GOT3 (cell line): Measurements from ENCODE around the gene NAGLU.
"Not testable (repeated sequence)": the region's sequence is repeated elsewhere in the genome, so short reads cannot be mapped to it uniquely, and the experiment has no call there.

Experiments used
- DNase-seq: peaks from one replicate; lab custom pipeline; 2025; ENCODE audit warnings: mixed read lengths; lab: John Stamatoyannopoulos, UW

The NAGLU gene

DNA sequence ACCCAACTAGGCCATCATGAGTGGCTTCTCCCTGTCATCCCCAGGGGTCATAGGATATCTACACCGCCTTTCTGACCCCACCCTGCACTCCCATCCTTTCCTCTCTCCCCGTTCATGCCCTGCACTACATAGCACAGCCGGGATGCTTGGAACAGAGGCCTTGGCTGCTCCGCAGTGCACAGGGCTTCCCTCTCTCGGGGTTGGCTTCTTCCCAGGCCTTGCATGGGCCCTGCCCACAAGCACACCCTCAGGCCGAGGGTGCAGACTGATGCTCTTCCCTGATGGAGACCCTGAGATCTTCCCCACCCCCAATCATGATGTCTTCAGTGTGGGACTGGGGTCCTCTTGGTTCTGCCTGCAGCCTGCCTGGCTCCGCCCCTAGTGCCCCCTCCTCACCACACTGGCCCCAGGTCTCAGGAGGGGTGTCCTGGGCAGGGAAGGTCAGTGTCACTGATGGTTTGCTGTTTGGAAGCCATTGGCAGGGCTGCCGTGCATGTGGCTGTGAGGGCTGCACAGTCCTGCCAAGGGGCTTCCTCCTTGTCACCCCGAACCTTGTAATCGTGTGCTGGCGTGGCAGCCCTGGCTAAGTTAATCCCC, 14.3 kb upstream of the NAGLU start:
- DNase-seq: no peak

DNA sequence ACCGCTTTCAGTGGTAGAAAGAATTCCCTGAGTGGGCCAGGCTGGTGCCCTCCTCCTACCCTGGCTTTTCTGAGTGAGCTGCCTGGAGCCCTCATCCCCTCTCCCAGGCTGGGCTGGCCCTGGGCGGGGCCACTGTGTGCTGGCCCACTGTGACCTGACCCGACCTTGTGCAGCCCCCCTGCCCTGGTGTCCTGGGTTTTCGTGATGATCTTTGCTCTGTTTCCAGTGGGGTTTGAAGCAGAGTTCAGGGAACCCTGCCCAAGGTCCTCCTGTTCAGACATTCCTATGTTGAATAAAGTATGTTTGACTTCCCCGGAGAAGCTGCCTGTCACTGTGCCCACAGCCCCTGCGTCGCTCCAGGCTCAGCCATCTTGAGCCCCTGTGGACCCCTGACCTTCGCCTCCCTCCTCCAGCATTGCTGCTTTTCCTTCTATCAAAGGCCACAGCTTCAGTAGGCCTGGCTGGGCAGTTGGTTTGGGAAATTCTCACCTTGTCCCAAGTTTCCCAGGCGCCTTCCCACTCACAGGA, 13.7 kb upstream of the NAGLU start:
- no peak for DNase-seq

DNA sequence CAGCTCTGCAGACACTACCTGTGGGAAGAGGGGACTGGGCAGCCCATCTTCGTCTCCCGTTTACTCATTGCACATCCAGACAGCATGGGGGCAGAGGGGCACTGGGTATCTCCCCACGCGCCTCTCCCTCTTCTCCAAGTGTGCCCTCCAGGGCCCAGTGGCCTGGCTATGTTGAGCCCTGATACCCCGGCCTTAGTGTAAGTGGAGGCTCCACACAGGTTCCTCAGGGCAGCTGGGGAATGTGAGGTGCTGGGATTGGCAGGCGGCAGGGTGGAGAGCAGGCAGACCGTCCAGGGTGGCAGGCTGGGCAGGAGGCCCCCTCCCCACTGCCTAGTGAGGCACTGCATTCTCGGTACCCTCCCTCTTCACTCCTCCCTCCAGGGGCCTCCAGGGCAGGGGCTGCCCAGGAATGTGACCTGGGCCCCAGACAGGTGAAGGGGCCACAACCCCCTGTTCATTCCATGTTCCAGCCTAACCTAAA, 13.2 kb upstream of the NAGLU start:
- no peak for DNase-seq

DNA sequence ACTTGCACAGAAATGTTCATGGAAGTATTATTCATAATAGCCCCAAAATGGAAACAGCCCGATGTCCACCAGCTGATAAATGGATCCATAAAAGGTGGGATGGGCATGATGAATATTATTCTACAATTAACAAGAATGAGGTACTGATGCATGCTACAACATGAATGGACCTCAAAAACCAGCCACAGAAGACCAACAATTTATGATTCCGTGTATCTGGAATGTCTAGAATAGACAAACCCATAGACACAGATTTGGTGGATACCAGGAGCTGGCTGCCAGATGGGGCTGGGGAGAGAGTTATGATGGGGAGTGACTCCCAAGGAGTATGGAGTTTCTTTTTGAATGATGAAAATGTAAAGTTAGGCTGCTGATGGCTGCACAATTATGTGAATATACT, 10.8 kb upstream of the NAGLU start:
- DNase-seq: no peak

DNA sequence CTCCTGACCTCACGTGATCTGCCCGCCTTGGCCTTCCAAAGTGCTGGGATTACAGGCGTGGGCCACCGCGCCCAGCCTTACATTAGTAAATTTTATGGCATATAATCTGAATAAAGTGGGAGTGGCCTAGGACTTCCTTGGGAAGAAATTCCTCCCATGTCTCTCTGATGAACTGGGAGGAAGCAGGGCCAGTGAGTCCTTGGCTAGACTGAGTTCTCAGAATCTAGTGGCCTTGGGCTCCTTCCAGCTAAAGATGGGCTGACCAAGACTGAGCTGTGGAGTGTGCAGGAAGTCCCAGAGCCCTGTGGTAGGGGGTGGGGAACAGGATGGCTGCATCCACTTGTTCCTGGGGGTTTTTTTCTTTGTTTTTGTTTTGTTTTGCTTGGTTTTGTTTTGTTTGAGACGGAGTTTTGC, 10.0 kb upstream of the NAGLU start:
- no peak for DNase-seq

DNA sequence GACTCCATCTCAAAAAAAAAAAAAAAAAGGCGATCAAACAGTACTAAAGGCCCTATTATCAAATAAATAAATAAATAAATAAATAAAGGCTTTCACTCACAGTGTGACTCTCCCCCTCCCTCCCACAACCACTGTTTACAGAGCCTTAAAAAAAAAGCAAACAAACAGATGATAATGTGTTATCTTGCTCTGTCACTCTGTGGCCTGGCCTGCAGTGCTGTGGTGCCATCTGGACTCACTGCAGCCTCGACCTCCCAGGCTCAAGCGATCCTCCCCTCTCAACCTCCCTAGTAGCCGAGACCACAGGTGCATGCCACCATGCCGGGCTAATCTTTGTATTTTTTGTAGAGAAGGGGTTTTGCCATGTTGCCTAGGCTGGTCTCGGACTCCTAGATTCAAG, 8.1 kb upstream of the NAGLU start:
- no peak for DNase-seq

DNA sequence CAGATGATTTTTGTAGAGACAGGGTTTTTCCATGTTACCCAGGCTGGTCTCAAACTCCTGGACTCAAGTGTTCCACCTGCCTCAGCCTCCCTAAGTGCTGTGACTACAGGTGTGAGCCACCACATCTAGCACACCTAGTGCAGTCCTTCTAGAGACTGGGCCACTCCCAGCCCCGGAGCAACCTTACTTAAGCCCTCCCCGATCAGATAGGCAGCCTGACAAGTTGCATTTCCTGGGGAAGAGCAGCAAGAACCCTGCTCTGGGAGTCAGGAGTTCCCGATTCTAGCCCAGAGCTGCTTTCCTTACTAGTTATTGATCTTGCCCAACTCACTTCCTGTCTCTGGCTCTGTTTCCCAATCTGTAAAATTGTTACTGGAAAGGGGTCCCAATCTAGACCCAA, 7.0 kb upstream of the NAGLU start:
- DNase-seq: no peak

DNA sequence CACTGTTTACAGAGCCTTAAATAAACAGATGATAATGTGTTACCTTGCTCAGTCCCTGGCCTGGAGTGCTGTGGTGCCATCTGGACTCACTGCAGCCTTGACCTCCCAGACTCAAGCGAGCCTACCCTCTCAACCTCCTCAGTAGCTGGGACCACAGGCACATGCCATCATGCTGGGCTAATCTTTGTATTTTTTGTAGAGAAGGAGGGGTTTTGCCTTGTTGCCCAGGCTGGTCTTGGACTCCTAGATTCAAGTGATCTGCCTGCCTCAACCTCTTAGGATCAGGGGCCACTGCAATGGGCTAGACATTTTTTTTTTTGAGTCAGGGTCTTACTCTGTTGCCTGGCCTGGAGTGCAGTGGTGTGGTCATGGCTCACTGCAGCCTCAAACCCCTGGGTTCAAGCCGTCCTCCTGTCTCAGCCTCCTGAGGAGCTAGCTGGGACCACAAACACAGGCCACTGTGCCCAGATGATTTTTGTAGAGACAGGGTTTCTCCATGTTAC, 5.0 kb upstream of the NAGLU start:
- no peak for DNase-seq

DNA sequence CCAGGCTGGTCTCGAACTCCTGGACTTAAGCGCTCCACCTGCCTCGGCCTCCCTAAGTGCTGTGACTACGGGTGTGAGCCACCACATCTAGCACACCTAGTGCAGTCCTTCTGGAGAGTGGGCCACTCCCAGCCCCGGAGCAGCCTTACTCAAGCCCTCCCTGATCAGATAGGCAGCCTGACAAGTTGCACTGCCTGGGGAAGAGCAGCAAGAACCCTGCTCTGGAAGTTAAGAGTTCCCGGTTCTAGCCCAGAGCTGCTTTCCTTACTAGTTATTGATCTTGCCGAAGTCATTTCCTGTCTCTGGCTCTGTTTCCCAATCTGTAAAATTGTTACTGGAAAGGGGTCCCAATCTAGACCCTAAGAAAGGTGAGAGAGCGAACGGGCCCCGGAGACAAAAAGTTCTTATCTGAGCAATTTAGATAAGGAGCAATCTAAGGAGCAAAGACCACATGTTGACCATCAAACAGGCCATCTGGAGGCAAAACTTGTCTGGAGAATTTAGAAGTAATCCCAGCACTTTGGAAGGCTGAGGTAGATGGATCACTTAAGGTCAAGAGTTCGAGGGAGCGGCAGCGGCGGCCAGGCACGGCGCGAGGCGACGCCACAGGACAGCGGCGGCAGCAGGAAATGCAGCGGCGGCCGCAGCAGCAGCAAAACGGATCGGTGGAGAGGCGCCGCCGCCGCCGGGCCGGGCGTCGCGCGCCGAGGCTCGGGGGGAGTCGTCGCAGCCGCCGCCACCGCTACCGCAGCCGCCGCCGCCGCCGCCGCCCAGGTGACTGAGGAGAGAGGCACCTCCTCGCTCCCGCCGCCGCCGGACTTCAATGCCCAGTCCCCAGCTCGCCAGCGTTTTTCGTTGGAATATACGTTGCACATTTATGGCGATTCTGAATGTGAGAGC, 4.3 kb upstream of the NAGLU start:
- no peak for DNase-seq

DNA sequence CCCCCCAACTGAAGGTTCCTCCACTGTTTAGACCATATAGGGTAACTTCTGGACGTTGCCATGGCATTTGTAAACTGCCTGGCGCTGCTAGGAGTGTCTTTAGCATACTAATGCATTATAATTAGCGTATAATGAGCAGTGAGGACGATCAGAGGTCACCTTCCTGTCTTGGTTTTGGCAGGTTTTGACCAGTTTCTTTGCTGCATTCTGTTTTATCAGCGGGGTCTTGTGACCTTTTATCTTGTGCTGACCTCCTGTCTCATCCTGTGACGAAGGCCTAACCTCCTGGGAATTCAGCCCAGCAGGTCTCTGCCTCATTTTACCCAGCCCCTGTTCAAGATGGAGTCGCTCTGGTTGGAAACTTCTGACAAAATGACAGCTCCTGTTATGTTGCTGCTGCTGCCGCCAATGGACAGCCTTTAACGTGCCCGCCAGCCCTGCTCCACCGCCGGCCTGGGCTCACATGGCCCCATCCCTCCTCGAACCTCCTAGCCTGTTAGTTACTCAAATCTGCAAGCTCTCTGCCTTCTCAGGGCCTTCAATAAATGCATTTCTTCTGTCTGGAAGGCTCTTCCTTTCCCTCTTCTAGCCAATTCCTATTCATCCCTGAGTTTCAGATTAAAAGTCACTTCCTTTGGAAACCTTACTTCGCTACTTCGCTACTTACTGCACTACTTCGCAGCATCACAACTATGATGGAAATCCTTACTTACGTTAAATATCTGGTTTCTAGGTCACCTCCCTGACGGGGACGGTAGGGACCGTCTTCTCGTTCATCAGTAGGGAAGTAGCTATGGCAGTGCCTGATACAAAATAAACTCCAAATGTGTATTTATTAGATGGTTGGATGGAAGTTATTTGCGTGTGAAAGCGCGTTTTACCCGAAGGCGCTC, 640 bp upstream of the NAGLU start:
- DNase-seq: no peak

DNA sequence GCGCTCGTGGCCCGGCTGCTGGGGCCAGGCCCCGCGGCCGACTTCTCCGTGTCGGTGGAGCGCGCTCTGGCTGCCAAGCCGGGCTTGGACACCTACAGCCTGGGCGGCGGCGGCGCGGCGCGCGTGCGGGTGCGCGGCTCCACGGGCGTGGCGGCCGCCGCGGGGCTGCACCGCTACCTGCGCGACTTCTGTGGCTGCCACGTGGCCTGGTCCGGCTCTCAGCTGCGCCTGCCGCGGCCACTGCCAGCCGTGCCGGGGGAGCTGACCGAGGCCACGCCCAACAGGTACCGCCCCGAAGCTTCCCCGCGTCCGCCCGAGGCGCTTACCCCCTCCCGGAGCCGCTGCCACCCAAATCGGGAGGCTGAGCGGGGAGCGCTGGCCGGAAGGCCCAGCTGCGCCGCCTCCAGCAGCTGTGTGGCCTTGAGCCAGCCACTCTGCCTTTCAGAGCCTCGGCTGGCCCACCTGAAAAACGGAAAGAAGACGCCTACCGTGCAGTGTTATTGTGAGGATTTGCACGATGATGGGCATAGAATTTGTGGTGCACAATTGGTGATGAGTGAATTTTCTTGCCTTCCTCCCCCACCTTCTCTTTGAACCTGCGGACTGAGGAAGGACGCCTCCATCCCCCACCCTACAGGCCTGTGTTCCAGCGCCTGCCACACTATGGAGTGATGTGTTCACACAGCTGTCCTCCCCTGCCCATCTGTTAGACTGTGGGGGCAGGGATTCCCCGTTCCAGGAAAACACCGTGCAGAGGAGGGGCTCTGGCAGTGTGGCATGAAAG, 523 bp downstream of the NAGLU start:
- peak; percentile 44 for DNase-seq

DNA sequence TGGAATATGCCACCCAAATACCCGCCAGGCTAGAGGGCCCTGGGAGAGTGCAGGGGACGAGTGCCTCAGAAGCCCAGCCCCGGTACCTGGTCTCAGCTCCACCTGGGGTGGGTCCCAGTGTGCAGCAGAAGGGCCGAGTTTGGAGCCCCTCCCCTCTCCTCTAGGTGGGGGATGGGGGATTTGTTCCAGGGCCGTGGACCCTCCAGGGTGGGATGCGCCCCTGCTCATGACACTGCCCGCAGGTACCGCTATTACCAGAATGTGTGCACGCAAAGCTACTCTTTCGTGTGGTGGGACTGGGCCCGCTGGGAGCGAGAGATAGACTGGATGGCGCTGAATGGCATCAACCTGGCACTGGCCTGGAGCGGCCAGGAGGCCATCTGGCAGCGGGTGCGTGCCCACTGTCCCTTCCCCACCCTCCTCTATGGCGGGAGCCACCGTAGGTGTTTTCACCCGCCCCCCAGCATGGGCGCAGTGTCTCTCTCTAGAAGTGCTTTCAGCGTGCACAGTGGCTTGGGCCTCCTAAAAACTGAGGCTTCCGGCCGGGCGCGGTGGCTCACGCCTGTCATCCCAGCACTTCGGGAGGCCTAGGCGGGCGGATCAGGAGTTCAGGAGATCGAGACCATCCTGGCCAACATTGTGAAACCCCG, 1.2 kb downstream of the NAGLU start:
- no peak for DNase-seq

DNA sequence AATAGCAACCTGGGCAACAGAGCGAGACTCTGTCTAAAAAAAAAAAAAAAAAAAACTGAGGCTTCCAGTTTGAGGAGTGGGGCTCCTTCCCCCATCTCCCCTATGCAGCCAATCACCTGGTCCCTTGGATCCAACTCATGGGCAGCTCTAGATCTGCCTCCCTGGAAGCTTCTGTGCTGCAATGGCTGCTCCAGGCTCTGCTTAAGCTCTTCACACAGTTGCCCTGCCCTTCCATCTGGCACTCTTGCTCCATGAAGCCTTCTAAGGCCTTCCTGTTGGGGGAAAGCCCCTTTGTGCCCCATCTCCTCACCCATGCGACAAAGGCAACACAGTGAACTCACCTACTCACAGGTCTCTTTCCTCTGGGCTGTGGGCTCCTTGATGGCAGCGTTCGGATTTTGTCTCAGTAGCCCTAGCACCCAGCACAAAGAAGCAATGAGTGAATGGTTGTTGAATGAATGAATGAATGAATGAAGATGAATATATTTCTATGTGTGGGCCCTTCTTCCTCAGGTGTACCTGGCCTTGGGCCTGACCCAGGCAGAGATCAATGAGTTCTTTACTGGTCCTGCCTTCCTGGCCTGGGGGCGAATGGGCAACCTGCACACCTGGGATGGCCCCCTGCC, 1.9 kb downstream of the NAGLU start:
- no peak for DNase-seq

DNA sequence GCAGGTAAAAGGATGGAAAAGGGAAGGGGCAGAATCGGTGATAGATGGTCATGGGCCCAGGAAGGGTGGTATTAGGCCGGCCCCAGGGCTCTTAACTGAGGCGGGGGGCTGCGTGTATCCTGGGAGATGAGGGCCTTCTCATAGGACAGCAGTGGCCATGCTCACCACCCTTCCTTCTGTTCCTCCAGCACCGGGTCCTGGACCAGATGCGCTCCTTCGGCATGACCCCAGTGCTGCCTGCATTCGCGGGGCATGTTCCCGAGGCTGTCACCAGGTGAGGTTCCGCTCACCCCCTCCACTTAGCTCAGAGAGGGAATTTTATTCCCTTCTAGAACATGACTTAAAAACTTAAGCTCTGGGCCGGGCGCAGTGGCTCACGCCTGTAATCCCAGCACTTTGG, 2.4 kb downstream of the NAGLU start:
- DNase-seq: no peak

DNA sequence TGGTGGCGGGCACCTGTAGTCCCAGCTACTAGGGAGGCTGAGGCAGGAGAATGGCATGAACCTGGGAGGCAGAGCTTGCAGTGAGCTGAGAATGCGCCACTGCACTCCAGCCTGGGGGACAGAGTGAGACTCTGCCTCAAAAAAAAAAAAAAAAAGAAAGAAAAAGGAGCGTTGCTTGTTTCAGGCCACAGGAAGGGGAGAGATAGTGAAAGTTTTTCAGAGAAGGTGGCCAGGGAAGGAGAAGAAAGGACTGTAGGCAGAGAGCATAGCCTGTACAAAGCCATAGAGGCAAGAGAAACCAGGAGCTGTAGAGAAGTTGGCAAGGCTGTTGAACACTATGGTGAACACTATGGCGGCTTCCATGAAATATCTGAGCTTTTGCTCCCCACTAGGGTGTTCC, 4.5 kb downstream of the NAGLU start:
- DNase-seq: not testable (repeated sequence)

DNA sequence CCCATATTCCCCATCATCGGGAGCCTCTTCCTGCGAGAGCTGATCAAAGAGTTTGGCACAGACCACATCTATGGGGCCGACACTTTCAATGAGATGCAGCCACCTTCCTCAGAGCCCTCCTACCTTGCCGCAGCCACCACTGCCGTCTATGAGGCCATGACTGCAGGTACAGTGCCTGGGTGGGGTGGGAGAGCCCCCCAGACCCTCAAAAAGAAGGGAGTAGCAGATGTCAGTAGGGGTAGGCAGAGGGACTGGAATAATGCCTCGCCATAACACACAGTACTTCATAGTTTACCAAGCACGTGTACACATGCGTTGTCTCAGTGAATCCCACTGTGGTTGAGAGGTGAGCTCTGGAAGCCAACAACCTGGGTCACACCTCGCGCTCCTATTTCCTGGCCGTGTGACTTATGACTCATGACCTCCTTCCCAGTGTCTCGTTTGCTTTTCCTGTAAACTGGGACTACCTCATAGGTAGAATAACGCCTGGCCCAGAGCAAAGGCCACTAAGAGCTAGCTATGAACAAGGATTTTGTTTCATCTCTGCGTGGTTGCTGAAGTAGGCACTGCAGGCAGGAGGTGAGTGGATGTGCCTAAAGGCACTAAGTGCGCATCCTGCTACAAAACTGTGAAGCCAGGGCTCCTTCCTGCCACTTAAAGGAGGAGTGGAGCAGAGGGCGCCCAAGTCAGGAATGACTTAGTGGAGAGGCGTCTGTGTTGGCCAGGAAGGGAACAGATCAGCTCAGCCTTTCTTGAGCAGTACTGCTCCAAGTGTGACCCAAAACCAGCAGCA, 5.2 kb downstream of the NAGLU start:
- DNase-seq: no peak

DNA sequence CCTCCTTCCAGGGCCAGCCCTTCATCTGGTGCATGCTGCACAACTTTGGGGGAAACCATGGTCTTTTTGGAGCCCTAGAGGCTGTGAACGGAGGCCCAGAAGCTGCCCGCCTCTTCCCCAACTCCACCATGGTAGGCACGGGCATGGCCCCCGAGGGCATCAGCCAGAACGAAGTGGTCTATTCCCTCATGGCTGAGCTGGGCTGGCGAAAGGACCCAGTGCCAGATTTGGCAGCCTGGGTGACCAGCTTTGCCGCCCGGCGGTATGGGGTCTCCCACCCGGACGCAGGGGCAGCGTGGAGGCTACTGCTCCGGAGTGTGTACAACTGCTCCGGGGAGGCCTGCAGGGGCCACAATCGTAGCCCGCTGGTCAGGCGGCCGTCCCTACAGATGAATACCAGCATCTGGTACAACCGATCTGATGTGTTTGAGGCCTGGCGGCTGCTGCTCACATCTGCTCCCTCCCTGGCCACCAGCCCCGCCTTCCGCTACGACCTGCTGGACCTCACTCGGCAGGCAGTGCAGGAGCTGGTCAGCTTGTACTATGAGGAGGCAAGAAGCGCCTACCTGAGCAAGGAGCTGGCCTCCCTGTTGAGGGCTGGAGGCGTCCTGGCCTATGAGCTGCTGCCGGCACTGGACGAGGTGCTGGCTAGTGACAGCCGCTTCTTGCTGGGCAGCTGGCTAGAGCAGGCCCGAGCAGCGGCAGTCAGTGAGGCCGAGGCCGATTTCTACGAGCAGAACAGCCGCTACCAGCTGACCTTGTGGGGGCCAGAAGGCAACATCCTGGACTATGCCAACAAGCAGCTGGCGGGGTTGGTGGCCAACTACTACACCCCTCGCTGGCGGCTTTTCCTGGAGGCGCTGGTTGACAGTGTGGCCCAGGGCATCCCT, 7.4 kb downstream of the NAGLU start:
- DNase-seq: no peak

DNA sequence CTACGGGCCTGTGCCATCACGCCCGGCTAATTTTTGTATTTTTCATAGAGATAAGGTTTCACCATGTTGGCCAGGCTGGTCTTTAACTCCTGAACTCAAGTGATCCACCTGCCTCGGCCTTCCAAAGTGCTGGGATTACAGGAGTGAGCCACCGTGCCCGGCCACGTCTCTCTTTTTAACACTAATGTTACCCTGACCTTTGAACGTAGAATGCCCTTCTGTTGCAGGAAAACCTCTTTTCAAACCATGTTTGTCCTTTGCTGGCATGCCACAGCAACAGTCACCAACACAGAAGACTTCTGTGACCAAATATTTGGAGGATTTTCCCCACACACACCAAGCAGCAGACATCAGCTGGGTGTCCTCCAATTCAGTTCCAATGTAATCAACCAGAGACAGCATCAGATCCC, 8.8 kb downstream of the NAGLU start:
- no peak for DNase-seq
